ENCODE data around the gene GCNT3. TPM values are rescaled to one million over a fixed set of nuclear protein-coding genes. Genes with fewer than 3 reads are reported as not detected.

GCNT3 gene
- total and polyA plus RNA-seq, 2 of the 8 experiments (the other 6 are each of a cell fraction or from before 2014, with no cell fraction given), result not detected

DNA sequence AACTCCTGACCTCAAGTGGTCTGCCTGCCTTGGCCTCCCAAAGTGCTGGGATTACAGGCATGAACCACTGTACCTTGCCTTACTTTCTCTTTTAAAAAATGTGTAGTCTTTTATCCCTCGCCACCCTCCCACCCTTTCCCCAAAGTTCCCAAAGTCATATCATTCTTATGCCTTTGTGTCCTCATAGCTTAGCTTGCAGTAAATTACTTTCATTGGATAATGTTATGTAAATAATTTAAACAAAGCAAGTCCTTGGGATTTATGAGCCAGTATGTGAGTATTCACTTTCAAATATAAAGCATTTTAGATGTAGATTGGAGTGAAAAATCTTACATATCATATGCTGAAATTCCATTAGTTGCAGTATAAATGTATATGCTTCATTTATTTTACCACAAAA, 34.7 kb downstream of the GCNT3 start:
- no peak overlapping the region for H3K56ac ChIP-seq (replicated peaks; ENCODE audit: insufficient read length, low read depth, low read length)
- no peak overlapping the region for H3K14ac ChIP-seq (ENCODE audit: insufficient read length)
- no peak overlapping the region for H2BK120ac ChIP-seq (replicated peaks; ENCODE audit: low read depth, low read length)
- TF ChIP-seq SP1 (IDR thresholded peaks at IDR 0.05; ENCODE audit: low read depth, low read length), result no peak
- no peak overlapping the region for H2AFZ ChIP-seq (ENCODE audit: low read length)
- no peak overlapping the region for H3K4me2 ChIP-seq (ENCODE audit: insufficient read depth in 1 of 2, low read depth in 2 of 2, low read length in 2 of 2)
- no peak overlapping the region for H2BK12ac ChIP-seq (ENCODE audit: low read depth, low read length)
- no peak overlapping the region for H3K9ac ChIP-seq (replicated peaks in 1 of 4; ENCODE audit: extremely low read depth in 1 of 4, low read depth in 3 of 4, low read length in 3 of 4)
- no peaks in the 10 kb centered on the region for H3K23me2 ChIP-seq (ENCODE audit: low read depth, low read length)
- no peaks in the 10 kb centered on the region for H3K79me1 ChIP-seq (ENCODE audit: low read depth, low read length)
- H3K79me2 ChIP-seq (ENCODE audit: control insufficient read depth in 1 of 2, insufficient read depth in 2 of 2, low read length in 2 of 2), result no peaks in the 10 kb centered on the region
- H3K9me3 ChIP-seq (ENCODE audit: insufficient read depth in 2 of 2, low read depth in 1 of 2, low read length in 1 of 2), result no peaks in the 10 kb centered on the region
- H3K4ac ChIP-seq (replicated peaks; ENCODE audit: insufficient read length, low read depth, low read length), result no peak overlapping the region
- no peak overlapping the region for H4K5ac ChIP-seq (ENCODE audit: insufficient read length, low read depth, low read length)
- WGBS, 2 experiments (ENCODE audit: extremely low coverage in 1 of 2, insufficient coverage in 1 of 2, insufficient read length in 1 of 2, insufficient replicate concordance in 2 of 2, low coverage in 1 of 2, low lambda C conversion rate in 2 of 2, missing lambda C conversion rate in 1 of 2), result 94% methylated on average over 1 of the region's 1 CpG; no CpG with 5 or more reads in 1 of the 2 experiments
- peaks cover 2 to 3% of the 10 kb centered on the region in 2 experiments for H4K20me1 ChIP-seq (replicated peaks in 1 of 2; ENCODE audit: control insufficient read depth in 1 of 2, insufficient read depth in 2 of 2, low read length in 2 of 2)
- no peak overlapping the region for H4K8ac ChIP-seq (ENCODE audit: extremely low read depth, insufficient read depth, low read length)
- no peak overlapping the region for H3K4me3 ChIP-seq (ENCODE audit: extremely low read depth in 1 of 4, insufficient read depth in 2 of 4, low read depth in 3 of 4, low read length in 4 of 4)
- H3K27me3 ChIP-seq (replicated peaks in 1 of 4; ENCODE audit: control insufficient read depth in 3 of 4, extremely low read depth in 1 of 4, insufficient read depth in 3 of 4, low read length in 3 of 4), result no peaks in the 10 kb centered on the region
- H3K23ac ChIP-seq (ENCODE audit: insufficient read length), result no peak overlapping the region
- CTCF ChIA-PET (ENCODE audit: partially characterized antibody), result interaction anchor here (1.1 to 2.8 kb wide), 3 partner anchors 13 to 114 kb away, joined by 3 to 9 read pairs (median 6); no protein-coding TSS in a partner anchor
- no peak overlapping the region for H2BK15ac ChIP-seq (ENCODE audit: low read length)
- POLR2A ChIA-PET (ENCODE audit: partially characterized antibody), result interaction anchor here (1.1 to 1.6 kb wide), 2 partner anchors 12 to 117 kb away, joined by 3 to 9 read pairs; partner anchors contain the start of gene GTF2A2
- H3K27ac ChIP-seq (ENCODE audit: low read depth, low read length), result no peak overlapping the region
- no peak for DNase-seq (ENCODE audit: low read depth in 1 of 2, low spot score in 2 of 2)
- H2BK20ac ChIP-seq (ENCODE audit: low read length), result no peak overlapping the region
- H3K4me1 ChIP-seq (replicated peaks in 1 of 4; ENCODE audit: control insufficient read depth in 3 of 4, insufficient read depth in 4 of 4, low read length in 3 of 4), result no peaks in the 10 kb centered on the region
- no peak overlapping the region for H2BK5ac ChIP-seq (ENCODE audit: low read depth, low read length)
- no peak overlapping the region for H3K18ac ChIP-seq (ENCODE audit: extremely low read depth, low read length)
- no peak overlapping the region for H2AK5ac ChIP-seq (ENCODE audit: low read depth, low read length)
- no peak for FAIRE-seq
- no peak overlapping the region for H4K91ac ChIP-seq (replicated peaks; ENCODE audit: insufficient read length, low read length)
- peaks cover 5 to 48% (median 19%) of the 10 kb centered on the region in 4 experiments; a peak in 6 of 8 replicates for H3K36me3 ChIP-seq (ENCODE audit: control insufficient read depth in 2 of 4, insufficient read depth in 4 of 4, low read length in 3 of 4)
